ENCODE data around the gene DYNC1I1.

The DYNC1I1 gene

DNA sequence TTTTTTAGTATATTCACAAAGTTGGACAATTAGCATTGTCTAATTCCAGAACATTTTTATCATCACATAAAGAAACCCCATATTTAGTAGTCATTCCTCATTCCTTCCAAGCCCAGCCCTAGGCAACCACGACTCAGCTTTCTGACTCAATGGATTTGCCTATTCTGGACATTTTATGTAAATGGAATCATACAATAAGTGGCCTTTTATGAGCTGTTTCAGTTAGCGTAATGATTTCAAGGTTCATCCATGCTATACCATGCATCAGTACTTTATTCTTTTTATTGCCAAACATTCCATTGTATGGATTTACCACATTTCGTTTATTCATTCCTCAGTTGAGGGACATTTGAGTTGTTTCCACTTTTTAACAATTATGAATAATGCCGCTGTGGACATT, 249.2 kb downstream of the DYNC1I1 start:
- Histone ChIP-seq H3K27me3 (ENCODE audit: insufficient read depth, low read length, poor library complexity, severe bottlenecking) (no peaks in the 10 kb centered on the region), H2AFZ (ENCODE audit: low read length) (no peak overlapping the region), H3K79me2 (ENCODE audit: insufficient read depth, low read length) (no peaks in the 10 kb centered on the region), H3K4me3 (ENCODE audit: low read length, poor library complexity, severe bottlenecking) (no peak overlapping the region), H3K9me2 (replicated peaks; ENCODE audit: low read depth, low read length) (no peaks in the 10 kb centered on the region), H3K36me3 (ENCODE audit: insufficient read depth, low read length) (no peaks in the 10 kb centered on the region), H3K9me3 (ENCODE audit: insufficient read depth, low read depth, low read length) (no peaks in the 10 kb centered on the region), H3K4me1 (ENCODE audit: insufficient read depth, low read length, poor library complexity, severe bottlenecking) (no peaks in the 10 kb centered on the region), H3K9ac (ENCODE audit: low read depth, low read length, poor library complexity, severe bottlenecking) (no peak overlapping the region), H4K20me1 (ENCODE audit: insufficient read depth, low read length, poor library complexity, severe bottlenecking) (no peaks in the 10 kb centered on the region), H3F3A (ENCODE audit: low read depth) (no peaks in the 10 kb centered on the region), H3K4me2 (ENCODE audit: low read depth, low read length, poor library complexity, severe bottlenecking) (no peak overlapping the region)
- no peak for TF ChIP-seq CTCF (conservative IDR thresholded peaks at IDR 0.05; ENCODE audit: low read length)
- no peak for TF ChIP-seq EZH2phosphoT487 (IDR thresholded peaks at IDR 0.05; ENCODE audit: borderline replicate concordance)

- H3K4me3 ChIP-seq (ENCODE audit: low read length, poor library complexity, severe bottlenecking) = no peak overlapping the region
- no peaks in the 10 kb centered on the region for H4K20me1 ChIP-seq (ENCODE audit: insufficient read depth, low read length, poor library complexity, severe bottlenecking)
These were observed 251.0 kb downstream of the DYNC1I1 start for GRCh38 chr7:96023387-96023786.

GRCh38 chr7:96026010-96026409, 253.7 kb downstream of the DYNC1I1 start:
- no peaks in the 10 kb centered on the region for H3K36me3 ChIP-seq (ENCODE audit: insufficient read depth, low read length)
- H2AFZ ChIP-seq (ENCODE audit: low read length) = no peak overlapping the region
- TF ChIP-seq EZH2phosphoT487 (IDR thresholded peaks at IDR 0.05; ENCODE audit: borderline replicate concordance) (no peak), CTCF (conservative IDR thresholded peaks at IDR 0.05; ENCODE audit: low read length) (no peak)
- H3K9me3 ChIP-seq (ENCODE audit: insufficient read depth, low read depth, low read length) = no peaks in the 10 kb centered on the region
- no peaks in the 10 kb centered on the region for H4K20me1 ChIP-seq (ENCODE audit: insufficient read depth, low read length, poor library complexity, severe bottlenecking)
- no peak overlapping the region for H3K9ac ChIP-seq (ENCODE audit: low read depth, low read length, poor library complexity, severe bottlenecking)
- H3K4me2 ChIP-seq (ENCODE audit: low read depth, low read length, poor library complexity, severe bottlenecking) = no peak overlapping the region
- H3K9me2 ChIP-seq (replicated peaks; ENCODE audit: low read depth, low read length) = no peaks in the 10 kb centered on the region
- no peaks in the 10 kb centered on the region for H3K4me1 ChIP-seq (ENCODE audit: insufficient read depth, low read length, poor library complexity, severe bottlenecking)
- no peak overlapping the region for H3K4me3 ChIP-seq (ENCODE audit: low read length, poor library complexity, severe bottlenecking)
- H3K27me3 ChIP-seq (ENCODE audit: insufficient read depth, low read length, poor library complexity, severe bottlenecking) = no peaks in the 10 kb centered on the region
- no peaks in the 10 kb centered on the region for H3F3A ChIP-seq (ENCODE audit: low read depth)
- no peaks in the 10 kb centered on the region for H3K79me2 ChIP-seq (ENCODE audit: insufficient read depth, low read length)

More at GRCh38 chr7:96023387-96023786, 251.0 kb downstream of the DYNC1I1 start:
- Histone ChIP-seq H3K4me2 (ENCODE audit: low read depth, low read length, poor library complexity, severe bottlenecking) (no peak overlapping the region), H3K9ac (ENCODE audit: low read depth, low read length, poor library complexity, severe bottlenecking) (no peak overlapping the region), H3K79me2 (ENCODE audit: insufficient read depth, low read length) (no peaks in the 10 kb centered on the region), H3K27me3 (ENCODE audit: insufficient read depth, low read length, poor library complexity, severe bottlenecking) (no peaks in the 10 kb centered on the region), H2AFZ (ENCODE audit: low read length) (no peak overlapping the region), H3K9me2 (replicated peaks; ENCODE audit: low read depth, low read length) (no peaks in the 10 kb centered on the region), H3K9me3 (ENCODE audit: insufficient read depth, low read depth, low read length) (no peaks in the 10 kb centered on the region), H3F3A (ENCODE audit: low read depth) (no peaks in the 10 kb centered on the region), H3K4me1 (ENCODE audit: insufficient read depth, low read length, poor library complexity, severe bottlenecking) (no peaks in the 10 kb centered on the region), H3K36me3 (ENCODE audit: insufficient read depth, low read length) (no peaks in the 10 kb centered on the region)
- TF ChIP-seq EZH2phosphoT487 (IDR thresholded peaks at IDR 0.05; ENCODE audit: borderline replicate concordance) = no peak
- TF ChIP-seq CTCF (conservative IDR thresholded peaks at IDR 0.05; ENCODE audit: low read length) = no peak

Data from Loucy (cell line).